Regular cardiac myocyte (primary cell): Measurements from ENCODE around the gene GSTT2. TPM values are rescaled to one million over a fixed set of nuclear protein-coding genes. Genes with fewer than 3 reads are reported as not detected.

Source experiments
- total RNA-seq: library from RNA; depleted of rRNA; stranded (reverse); fragments of >200 nt; gene quantifications from 2 replicates; pipeline ENCODE4 v1.2.3, GENCODE V29; 2014

The GSTT2 gene
- 0.56 TPM in 1 of 2 replicates, not detected in the other for total RNA-seq

GRCh38 chr22:23979557-23980240 is at the start of gene GSTT2:
GSTT2 (plus strand) TSS chr22:23980134.

GRCh38 chr22:23961084-23961771 is 18.7 kb upstream of the GSTT2 start, which contains the start of gene GSTT2B:
GSTT2B (minus strand) TSS chr22:23961195; CDS start chr22:23961131, 64 bp downstream.

GRCh38 chr22:23966568-23966967 is 13.4 kb upstream of the GSTT2 start, which contains the start of gene DDTL:
DDTL (plus strand) TSS chr22:23966888; CDS start chr22:23966915, 27 bp downstream.

GRCh38 chr22:23974345-23974744 is 5.6 kb upstream of the GSTT2 start, which contains the start of gene DDT:
DDT (minus strand) TSS chr22:23974441; CDS start chr22:23974414, 27 bp downstream.

GRCh38 chr22:24005201-24005600 is 25.3 kb downstream of the GSTT2 start, which contains the start of gene GSTT4:
GSTT4 (minus strand) TSS chr22:24005453; CDS start chr22:24005356, 97 bp downstream.

Other genes starting within 250 kb of the GSTT2 start
- gene ZNF70, start 229.0 kb upstream of the GSTT2 start, total RNA-seq = 3.1 and 4.0 TPM in 2 replicates
- gene VPREB3, start 225.7 kb upstream of the GSTT2 start, total RNA-seq = not detected in 2 replicates
- gene C22orf15, start 217.1 kb upstream of the GSTT2 start, total RNA-seq = 0.19 and 1.1 TPM in 2 replicates
- gene CHCHD10, start 212.2 kb upstream of the GSTT2 start, total RNA-seq = 3.7 and 6.7 TPM in 2 replicates
- gene MMP11, start 207.3 kb upstream of the GSTT2 start, total RNA-seq = 3.5 and 8.7 TPM in 2 replicates
- 15.5 and 33.5 TPM in 2 replicates for gene SMARCB1, start 193.2 kb upstream of the GSTT2 start, total RNA-seq
- gene DERL3, start 141.1 kb upstream of the GSTT2 start, total RNA-seq = 0.56 and 1.3 TPM in 2 replicates
- gene SLC2A11, start 122.3 kb upstream of the GSTT2 start, total RNA-seq = 10.7 and 13.5 TPM in 2 replicates
- 323 and 339 TPM in 2 replicates for gene MIF, start 85.8 kb upstream of the GSTT2 start, total RNA-seq
- 0.85 and 4.2 TPM in 2 replicates for gene GSTT2B, start 18.9 kb upstream of the GSTT2 start, total RNA-seq
- under 0.01 TPM in 1 of 2 replicates, not detected in the other for gene DDTL, start 13.2 kb upstream of the GSTT2 start, total RNA-seq
- gene DDT, start 5.7 kb upstream of the GSTT2 start, total RNA-seq = 127 and 135 TPM in 2 replicates
- not detected in 2 replicates for gene GSTT4, start 25.3 kb downstream of the GSTT2 start, total RNA-seq
- 35.1 and 39.5 TPM in 2 replicates for gene CABIN1, start 31.2 kb downstream of the GSTT2 start, total RNA-seq
- 7.9 and 20.9 TPM in 2 replicates for gene SUSD2, start 201.4 kb downstream of the GSTT2 start, total RNA-seq